Activated CD8-positive, alpha-beta T cell treated with anti-CD3 and anti-CD28 coated beads, Interleukin-2, amount 10 ng/mL, durations not matched to agents 7 days and 5 days (primary cell): ENCODE measurements around the gene LYZL6. TPM values are rescaled to one million over a fixed set of nuclear protein-coding genes. Genes with fewer than 3 reads are reported as not detected.
A peak's percentile ranks its signal among the peaks of the same experiment; 100 is the strongest.
"Not testable (repeated sequence)": the region's sequence is repeated elsewhere in the genome, so short reads cannot be mapped to it uniquely, and the experiment has no call there.

Experiments
- ATAC-seq: fragments of 150-1000 bp; cut with Tn5 transposase; one replicate; pipeline ENCODE4 v1.10.0; 2021; ENCODE audit warnings: moderate library complexity
- CTCF ChIA-PET: fragments of 350-600 bp; sonication (Branson Sonifier 250); formaldehyde crosslinking; loops from one replicate; lab custom pipeline; 2021; ENCODE audit warnings: antibody characterized with exemption; lab: Charles Lee
- POLR2A ChIA-PET: fragments of 350-600 bp; sonication (Branson Sonifier 250); formaldehyde crosslinking; loops from one replicate; lab custom pipeline; 2021; ENCODE audit warnings: antibody characterized with exemption; lab: Charles Lee
- DNase-seq: peaks from one replicate; pipeline ENCODE4 v3.0.0-alpha.2; 2020
- H3K27ac Mint-ChIP-seq: one replicate; pipeline ENCODE4 v1.8.0; 2021; ENCODE audit warnings: mild to moderate bottlenecking, mixed read lengths
- H3K27me3 Mint-ChIP-seq: one replicate; pipeline ENCODE4 v1.8.0; 2021; ENCODE audit warnings: low read depth, mixed read lengths
- H3K36me3 Mint-ChIP-seq: one replicate; pipeline ENCODE4 v1.8.0; 2021; ENCODE audit warnings: low read depth, mixed read lengths
- H3K4me1 Mint-ChIP-seq: one replicate; pipeline ENCODE4 v1.8.0; 2021; ENCODE audit warnings: low read depth, mixed read lengths
- H3K4me3 Mint-ChIP-seq: one replicate; pipeline ENCODE4 v1.8.0; 2021; ENCODE audit warnings: mild to moderate bottlenecking, mixed read lengths
- H3K9me3 Mint-ChIP-seq: one replicate; pipeline ENCODE4 v1.8.0; 2022; ENCODE audit warnings: mixed read lengths; ENCODE audit not compliant: insufficient read depth
- total RNA-seq, 2 experiments: library from RNA; stranded (reverse); gene quantifications; one replicate each; pipeline ENCODE4 v1.2.3, GENCODE V29; 2021

The LYZL6 gene
- total RNA-seq, 2 experiments from 2014 or later: not detected

DNA sequence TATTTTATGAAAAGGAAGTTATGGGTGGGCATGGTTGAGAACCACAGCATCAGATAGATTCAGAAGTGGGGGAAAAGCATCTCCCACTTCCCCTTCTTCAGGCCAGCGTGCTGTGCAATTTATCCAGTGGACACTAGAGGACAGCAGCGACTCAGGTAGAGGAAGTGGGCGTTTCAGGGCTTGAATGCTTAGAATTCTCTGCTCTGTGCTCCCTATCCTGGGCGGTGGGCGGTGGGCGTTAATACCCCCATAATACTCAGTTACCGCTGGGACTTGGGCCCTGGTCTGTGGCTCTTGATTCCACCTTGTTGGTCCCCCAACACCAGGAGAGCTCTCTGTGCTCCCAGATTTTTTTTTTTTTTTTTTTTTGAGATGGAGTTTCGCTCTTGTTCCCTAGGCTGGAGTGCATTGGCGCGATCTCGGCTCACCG lies 3.7 kb upstream of the LYZL6 start:
- no peaks in the 10 kb centered on the region for H3K9me3 Mint-ChIP-seq

DNA sequence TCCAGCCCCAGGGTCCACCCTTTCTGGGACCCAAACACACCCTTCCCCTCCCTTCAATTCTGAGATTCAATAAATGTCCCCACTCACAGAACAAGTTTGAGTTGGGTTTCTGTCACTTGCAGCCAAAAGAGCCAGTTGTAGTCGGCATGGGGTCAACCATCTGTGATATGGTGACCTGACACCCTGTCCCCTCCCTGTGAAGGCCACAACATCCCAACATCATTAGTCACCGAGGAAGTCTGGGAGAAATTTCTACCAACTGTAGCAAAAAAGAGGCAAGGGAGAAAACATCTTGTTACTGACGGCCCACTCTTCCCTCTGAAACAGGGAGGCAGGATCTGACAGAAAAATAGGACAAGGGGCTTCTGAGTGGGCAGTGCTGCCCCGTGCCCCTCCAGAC lies 638 bp upstream of the LYZL6 start:
- H3K27ac Mint-ChIP-seq: no peak overlapping the region
- H3K27me3 Mint-ChIP-seq: no peaks in the 10 kb centered on the region
- H3K36me3 Mint-ChIP-seq: no peaks in the 10 kb centered on the region
- CTCF ChIA-PET: interaction anchor here (2.1 kb wide), 1 partner anchor 12 kb away, joined by 9 read pairs; no protein-coding TSS in a partner anchor
- peaks cover 10% of the 10 kb centered on the region for H3K4me1 Mint-ChIP-seq
- no peaks in the 10 kb centered on the region for H3K9me3 Mint-ChIP-seq
- POLR2A ChIA-PET: no interaction called here
- no peak for DNase-seq
- H3K4me3 Mint-ChIP-seq: no peak overlapping the region
- no peak for ATAC-seq

More for the DNA sequence above, 3.7 kb upstream of the LYZL6 start:
- DNase-seq (peak; percentile 75), ATAC-seq (peak; percentile 87)
- H3K4me3 Mint-ChIP-seq: no peak overlapping the region
- peaks cover 7% of the 10 kb centered on the region for H3K27me3 Mint-ChIP-seq
- H3K4me1 Mint-ChIP-seq: peaks cover 10% of the 10 kb centered on the region
- no peak overlapping the region for H3K27ac Mint-ChIP-seq
- ChIA-PET POLR2A (interaction anchor here (0.6 kb wide), 1 partner anchor 28 kb away, joined by 4 read pairs; no protein-coding TSS in a partner anchor), CTCF (interaction anchor here (0.6 to 2.7 kb wide), 6 partner anchors 12 to 1896 kb away, joined by 3 to 13 read pairs (median 3); no protein-coding TSS in a partner anchor)
- H3K36me3 Mint-ChIP-seq: no peaks in the 10 kb centered on the region

DNA sequence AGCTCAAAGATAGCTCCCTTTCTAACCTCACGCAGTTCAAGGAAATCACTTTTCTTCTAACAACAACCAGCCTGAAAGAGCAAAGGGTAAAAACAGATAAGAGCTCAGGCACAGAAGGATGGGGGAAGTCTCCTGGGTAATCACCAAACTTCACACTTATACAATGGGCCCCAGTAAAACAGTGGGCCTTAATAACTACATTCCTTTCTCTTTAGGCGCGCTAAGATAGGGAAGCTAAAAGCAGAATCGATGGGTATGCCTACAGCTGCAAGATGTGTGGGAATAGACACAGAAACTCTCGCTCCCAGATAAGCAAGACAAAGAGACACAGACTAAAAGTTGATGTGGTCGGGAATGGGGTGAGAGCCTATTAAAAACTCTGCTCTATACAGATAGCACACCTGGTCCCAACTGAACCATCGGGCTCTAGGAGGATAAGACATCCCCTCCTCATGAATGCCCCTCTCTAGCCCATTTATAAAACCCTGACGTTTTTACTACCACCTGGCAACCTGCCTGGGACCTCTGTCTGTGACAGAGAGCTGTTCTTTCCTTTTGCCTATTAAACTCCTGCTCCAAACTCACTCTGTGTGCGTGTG lies 826 bp downstream of the LYZL6 start:
- ATAC-seq: no peak
- ChIA-PET CTCF (interaction anchor here (1.0 to 2.1 kb wide), 5 partner anchors 11 to 206 kb away, joined by 3 to 9 read pairs (median 4); no protein-coding TSS in a partner anchor), POLR2A (no interaction called here)
- Mint-ChIP-seq H3K4me1 (peaks cover 10% of the 10 kb centered on the region), H3K27ac (no peak overlapping the region), H3K4me3 (no peak overlapping the region), H3K36me3 (no peaks in the 10 kb centered on the region), H3K9me3 (no peaks in the 10 kb centered on the region), H3K27me3 (no peaks in the 10 kb centered on the region)
- no peak for DNase-seq

DNA sequence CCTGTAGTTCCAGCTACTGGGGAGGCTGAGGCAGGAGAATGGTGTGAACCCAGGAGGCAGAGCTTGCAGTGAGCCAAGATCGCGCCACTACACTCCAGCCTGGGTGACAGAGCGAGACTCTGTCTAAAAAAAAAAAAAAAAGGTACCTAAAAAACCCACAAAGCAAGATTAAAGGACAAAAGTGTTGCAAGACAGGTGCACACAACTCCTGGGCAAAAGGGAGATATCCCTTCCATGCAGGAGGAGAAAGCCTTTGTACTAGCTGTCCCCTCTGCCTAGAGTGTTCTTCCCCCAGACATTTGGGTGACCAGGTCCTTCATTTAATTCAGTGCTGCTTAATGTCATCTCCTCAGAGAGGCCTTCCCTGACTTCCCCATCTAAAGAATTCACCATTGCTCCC lies 5.0 kb downstream of the LYZL6 start:
- CTCF ChIA-PET: interaction anchor here (0.9 kb wide), 1 partner anchor 38 kb away, joined by 3 read pairs; no protein-coding TSS in a partner anchor
- H3K4me3 Mint-ChIP-seq, H3K27me3 Mint-ChIP-seq, H3K9me3 Mint-ChIP-seq, POLR2A ChIA-PET, H3K4me1 Mint-ChIP-seq, DNase-seq, H3K27ac Mint-ChIP-seq, ATAC-seq, H3K36me3 Mint-ChIP-seq: not testable (repeated sequence)

DNA sequence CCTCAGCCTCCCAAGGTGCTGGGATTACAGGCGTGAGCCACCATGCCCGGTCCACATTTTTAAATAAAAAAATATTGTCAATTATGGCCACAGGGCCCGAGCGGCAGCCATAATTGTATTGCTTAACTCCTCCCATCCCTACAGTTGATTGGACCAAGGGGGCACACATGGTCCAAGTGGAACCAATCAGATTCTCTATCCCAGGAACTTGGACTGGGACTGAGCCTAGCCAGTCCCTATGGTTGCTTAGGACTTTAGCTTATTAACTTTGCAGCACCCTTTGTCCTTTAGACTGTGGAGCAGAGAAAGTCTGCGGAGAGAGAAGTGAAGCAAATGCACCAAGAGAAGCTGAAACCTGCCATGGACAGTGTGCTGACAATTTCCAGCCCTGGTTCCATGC lies 7.5 kb downstream of the LYZL6 start:
- DNase-seq (no peak), ATAC-seq (no peak)
- Mint-ChIP-seq H3K4me1 (peaks cover 8% of the 10 kb centered on the region), H3K27ac (no peak overlapping the region), H3K36me3 (no peaks in the 10 kb centered on the region), H3K4me3 (no peak overlapping the region), H3K9me3 (no peaks in the 10 kb centered on the region), H3K27me3 (peaks cover 8% of the 10 kb centered on the region)
- ChIA-PET CTCF (interaction anchor here (1.9 kb wide), 1 partner anchor 12 kb away, joined by 4 read pairs; no protein-coding TSS in a partner anchor), POLR2A (no interaction called here)

DNA sequence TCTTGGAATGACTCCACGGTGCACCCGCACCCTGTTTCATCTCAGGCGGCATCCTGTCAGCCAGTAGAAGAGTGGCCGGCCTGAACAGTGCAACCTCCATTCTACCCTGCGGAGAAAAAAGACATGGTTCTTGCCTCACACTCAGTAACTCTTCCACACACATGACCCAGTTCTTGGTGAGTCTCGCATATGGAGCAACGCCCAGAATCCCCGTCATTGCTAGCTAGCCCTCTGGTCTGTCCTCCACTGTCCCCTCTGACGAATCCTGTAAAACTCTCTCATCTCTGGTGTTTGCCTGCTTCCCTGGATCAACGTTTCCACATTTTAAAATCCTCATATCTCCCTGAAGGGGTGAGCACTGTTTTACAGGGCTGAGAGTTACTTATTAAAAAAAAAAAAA lies 8.8 kb downstream of the LYZL6 start:
- ChIA-PET POLR2A (interaction anchor here (0.6 kb wide), 1 partner anchor 118 kb away, joined by 5 read pairs; no protein-coding TSS in a partner anchor), CTCF (interaction anchor here (0.6 to 1.2 kb wide), 3 partner anchors 59 to 954 kb away, joined by 3 read pairs; no protein-coding TSS in a partner anchor)
- Mint-ChIP-seq H3K4me3 (no peak overlapping the region), H3K9me3 (no peaks in the 10 kb centered on the region), H3K4me1 (peaks cover 19% of the 10 kb centered on the region), H3K27me3 (peaks cover 8% of the 10 kb centered on the region), H3K36me3 (peaks cover 7% of the 10 kb centered on the region), H3K27ac (no peak overlapping the region)
- no peak for DNase-seq
- no peak for ATAC-seq

DNA sequence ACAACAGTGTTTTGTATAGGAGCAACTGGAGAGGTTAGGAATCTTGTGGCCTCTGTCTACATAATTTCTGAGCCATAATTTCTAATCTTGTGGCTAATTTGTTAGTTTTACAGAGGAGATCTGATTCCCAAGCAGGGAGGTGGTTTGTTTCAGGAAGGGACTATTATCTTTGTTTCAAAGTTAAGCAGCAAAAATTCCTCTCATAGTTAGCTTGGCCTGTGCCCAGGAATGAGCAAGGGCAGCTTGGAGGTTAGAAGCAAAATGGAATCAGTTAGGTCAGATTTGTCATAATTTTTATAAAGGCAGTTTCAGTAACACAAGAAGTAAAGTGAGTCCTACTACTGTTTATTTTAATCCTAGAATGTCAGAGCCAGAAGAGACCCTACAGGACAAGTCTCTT lies 10.9 kb downstream of the LYZL6 start:
- Mint-ChIP-seq H3K36me3 (peaks cover 15% of the 10 kb centered on the region), H3K27ac (no peak overlapping the region), H3K27me3 (peaks cover 8% of the 10 kb centered on the region), H3K4me3 (no peak overlapping the region), H3K4me1 (peaks cover 32% of the 10 kb centered on the region), H3K9me3 (no peaks in the 10 kb centered on the region)
- POLR2A ChIA-PET: no interaction called here
- ATAC-seq: no peak
- no peak for DNase-seq
- CTCF ChIA-PET: interaction anchor here (1.4 to 2.3 kb wide), 4 partner anchors 11 to 168 kb away, joined by 6 to 10 read pairs (median 8); partner anchors contain the start of genes LYZL6 and TAF15

DNA sequence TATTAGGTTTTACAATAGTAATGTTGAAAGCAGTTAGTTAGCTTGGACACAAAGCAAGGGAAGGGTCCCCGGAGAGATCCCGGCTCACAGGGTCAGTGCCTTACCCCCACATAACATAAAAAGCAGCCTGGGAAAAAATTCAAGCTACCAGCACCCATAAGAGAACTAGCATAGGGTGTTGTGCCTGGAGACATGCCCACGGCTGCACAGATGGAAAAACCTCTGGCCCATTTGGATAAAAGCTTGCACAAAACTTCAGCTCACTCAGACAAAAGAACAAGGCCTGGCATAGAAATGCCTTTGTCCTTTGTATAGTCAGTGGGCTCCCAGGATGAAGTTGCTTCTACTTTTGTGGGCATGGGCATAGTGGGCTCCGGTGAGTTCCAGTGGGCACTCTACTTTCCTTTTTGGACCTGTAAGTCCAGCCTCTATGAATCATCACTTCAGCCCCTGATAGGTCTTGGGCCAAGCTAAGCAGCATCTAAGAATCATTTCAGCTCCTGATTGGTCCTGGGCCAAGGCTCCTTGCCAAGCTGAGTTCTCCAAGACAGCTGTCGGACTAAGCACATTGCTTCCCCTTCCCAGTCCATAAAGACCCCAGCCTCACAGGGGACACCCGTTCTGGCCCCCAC lies 11.6 kb downstream of the LYZL6 start:
- H3K27me3 Mint-ChIP-seq: peaks cover 8% of the 10 kb centered on the region
- no peak for DNase-seq
- ChIA-PET POLR2A (interaction anchor here (0.6 to 2.4 kb wide), 9 partner anchors 16 to 123 kb away, joined by 3 to 16 read pairs (median 8); partner anchors contain the start of genes CCL5 and TAF15), CTCF (interaction anchor here (0.6 to 2.3 kb wide), 13 partner anchors 11 to 168 kb away, joined by 3 to 12 read pairs (median 6); partner anchors contain the start of genes LYZL6 and TAF15)
- no peak for ATAC-seq
- H3K36me3 Mint-ChIP-seq: peaks cover 19% of the 10 kb centered on the region
- no peak overlapping the region for H3K4me3 Mint-ChIP-seq
- no peak overlapping the region for H3K27ac Mint-ChIP-seq
- H3K9me3 Mint-ChIP-seq: no peaks in the 10 kb centered on the region
- H3K4me1 Mint-ChIP-seq: peaks cover 33% of the 10 kb centered on the region

DNA sequence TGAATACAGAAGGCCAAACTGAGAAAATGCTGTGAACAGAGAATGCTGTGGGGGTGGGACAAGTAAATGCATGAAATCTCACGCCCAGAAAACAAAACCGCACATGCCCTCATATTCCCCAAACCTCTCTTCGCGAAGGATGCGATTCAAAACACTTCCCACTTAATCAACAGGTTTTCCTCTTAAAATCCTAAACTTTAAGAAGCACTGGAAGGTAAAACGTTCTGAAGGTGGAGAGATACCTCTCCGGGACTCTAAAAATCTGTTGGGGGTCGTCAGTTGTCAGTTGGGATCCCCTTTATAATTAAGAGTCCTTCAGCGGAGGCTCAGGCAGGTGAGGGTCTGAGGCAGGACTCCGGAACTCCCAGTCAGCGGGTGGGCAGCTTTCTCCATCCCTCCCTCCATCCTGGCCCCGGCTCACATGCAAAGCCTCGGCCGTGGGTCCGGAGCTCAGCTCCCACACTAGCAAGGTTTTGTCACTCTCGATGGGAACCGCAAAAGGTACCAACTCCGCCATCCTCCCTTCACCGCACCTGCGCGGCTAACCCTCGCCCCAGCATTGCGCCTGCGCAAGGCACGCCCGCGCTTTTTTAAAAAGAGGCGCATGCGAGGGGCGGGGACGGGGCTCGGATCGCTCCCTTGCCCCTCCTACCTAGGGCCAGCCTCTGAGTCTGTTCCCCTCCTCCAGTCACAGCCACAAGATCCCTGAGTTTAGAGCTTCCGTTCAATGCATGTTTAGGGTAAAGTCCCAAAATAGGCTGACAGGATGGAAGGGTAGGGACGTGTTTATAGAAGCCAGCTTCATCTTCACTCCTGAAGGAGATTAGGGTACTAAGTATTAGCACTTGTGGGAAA lies 13.1 kb downstream of the LYZL6 start, which contains the start of gene RDM1:
Gene RDM1, minus strand, starts transcription at position 563 of the 855 bp plus-strand sequence. Its CDS starts 46 bp downstream, at position 517.
- peak within 1 kb of the TSS; percentile 86 for H3K4me3 Mint-ChIP-seq
- H3K27ac Mint-ChIP-seq: peak within 1 kb of the TSS; percentile 85

DNA sequence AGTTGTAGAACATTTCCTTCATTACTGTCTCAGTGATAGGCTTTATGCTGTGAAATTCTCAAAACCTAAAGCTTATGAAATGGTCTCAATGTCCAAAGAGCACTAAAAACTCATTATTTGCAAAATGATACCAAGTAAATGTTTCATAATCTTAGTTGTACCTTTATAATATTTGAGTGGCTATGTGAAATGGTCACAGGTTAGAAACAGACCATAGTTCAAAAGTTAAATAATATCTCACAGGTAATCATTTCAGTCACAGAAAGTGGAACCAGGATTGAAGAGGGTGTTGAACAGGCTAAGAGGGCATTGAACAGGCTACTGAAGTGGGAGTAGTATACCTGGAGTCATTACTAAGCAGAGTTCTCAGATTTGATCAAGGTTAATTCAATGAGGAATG lies 15.8 kb downstream of the LYZL6 start:
- Mint-ChIP-seq H3K9me3 (no peaks in the 10 kb centered on the region), H3K36me3 (peaks cover 48% of the 10 kb centered on the region), H3K27me3 (no peaks in the 10 kb centered on the region), H3K4me1 (peaks cover 56% of the 10 kb centered on the region), H3K4me3 (no peak overlapping the region), H3K27ac (no peak overlapping the region)
- DNase-seq: no peak
- ATAC-seq: no peak
- POLR2A ChIA-PET: no interaction called here
- CTCF ChIA-PET: no interaction called here

More for the DNA sequence above, 13.1 kb downstream of the LYZL6 start, which contains the start of gene RDM1:
- peaks cover 8% of the 10 kb centered on the region for H3K27me3 Mint-ChIP-seq
- ChIA-PET CTCF (interaction anchor here (0.6 to 2.3 kb wide), 13 partner anchors 9 to 122 kb away, joined by 3 to 12 read pairs (median 4); partner anchors contain the start of genes CCL5 and TAF15), POLR2A (interaction anchor here (0.7 to 2.4 kb wide), 14 partner anchors 15 to 122 kb away, joined by 3 to 16 read pairs (median 6); partner anchors contain the start of genes CCL5 and TAF15)
- peaks cover 37% of the 10 kb centered on the region for H3K4me1 Mint-ChIP-seq
- DNase-seq: peak; percentile 94
- ATAC-seq: peak; percentile 98
- H3K9me3 Mint-ChIP-seq: no peaks in the 10 kb centered on the region
- H3K36me3 Mint-ChIP-seq: peaks cover 25% of the 10 kb centered on the region
